GM21360 (cell line): ENCODE measurements around the gene GOLGA6A.
"Not testable (repeated sequence)": the region's sequence is repeated elsewhere in the genome, so short reads cannot be mapped to it uniquely, and the experiment has no call there.

Experiments used
- ATAC-seq: cut with Tn5 transposase; IDR thresholded peaks from one replicate; pipeline ENCODE4 v1.9.1; 2021; ENCODE audit warnings: mild to moderate bottlenecking, moderate library complexity; ENCODE audit not compliant: unreplicated experiment

GOLGA6A gene

DNA sequence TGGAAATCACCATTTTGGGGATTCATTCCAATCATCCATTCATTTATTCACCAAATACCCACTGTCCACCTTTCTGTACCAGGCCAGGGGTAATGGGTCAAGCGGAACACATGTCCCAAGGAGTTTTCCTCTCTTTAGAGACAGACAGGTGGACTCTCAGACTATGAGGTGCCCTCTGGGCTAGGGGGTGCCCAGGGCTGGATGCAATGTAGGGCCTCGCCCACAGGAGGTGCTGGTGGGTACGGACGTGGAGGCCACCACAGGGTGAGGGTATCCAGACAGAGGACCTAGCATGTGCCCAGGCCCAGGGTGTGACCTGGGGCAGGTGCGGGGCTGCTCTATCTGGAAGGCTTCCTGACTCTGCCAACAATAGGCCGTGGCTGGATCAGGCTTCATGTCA is 26.3 kb upstream of the GOLGA6A start:
- ATAC-seq, result not testable (repeated sequence)

DNA sequence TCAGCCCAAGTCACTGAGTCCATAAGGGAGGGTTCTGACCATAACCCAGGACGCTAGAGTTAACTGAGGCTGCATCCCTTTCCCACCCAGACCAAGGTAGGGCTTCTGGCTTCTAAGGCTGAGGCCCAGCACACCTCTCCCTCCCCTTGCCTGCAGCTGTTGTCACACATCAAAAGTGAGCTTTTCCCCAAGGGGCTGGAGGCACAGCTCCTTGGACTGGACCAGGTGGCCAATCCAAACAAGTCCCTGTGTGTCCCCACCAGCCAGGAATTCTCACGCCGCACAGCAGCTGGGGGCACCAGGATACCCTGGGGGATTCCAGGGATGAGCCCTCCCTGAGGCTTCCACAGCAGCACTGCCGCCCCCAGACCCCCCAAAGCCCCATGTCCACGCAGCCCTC is 25.8 kb upstream of the GOLGA6A start:
- no peak for ATAC-seq

DNA sequence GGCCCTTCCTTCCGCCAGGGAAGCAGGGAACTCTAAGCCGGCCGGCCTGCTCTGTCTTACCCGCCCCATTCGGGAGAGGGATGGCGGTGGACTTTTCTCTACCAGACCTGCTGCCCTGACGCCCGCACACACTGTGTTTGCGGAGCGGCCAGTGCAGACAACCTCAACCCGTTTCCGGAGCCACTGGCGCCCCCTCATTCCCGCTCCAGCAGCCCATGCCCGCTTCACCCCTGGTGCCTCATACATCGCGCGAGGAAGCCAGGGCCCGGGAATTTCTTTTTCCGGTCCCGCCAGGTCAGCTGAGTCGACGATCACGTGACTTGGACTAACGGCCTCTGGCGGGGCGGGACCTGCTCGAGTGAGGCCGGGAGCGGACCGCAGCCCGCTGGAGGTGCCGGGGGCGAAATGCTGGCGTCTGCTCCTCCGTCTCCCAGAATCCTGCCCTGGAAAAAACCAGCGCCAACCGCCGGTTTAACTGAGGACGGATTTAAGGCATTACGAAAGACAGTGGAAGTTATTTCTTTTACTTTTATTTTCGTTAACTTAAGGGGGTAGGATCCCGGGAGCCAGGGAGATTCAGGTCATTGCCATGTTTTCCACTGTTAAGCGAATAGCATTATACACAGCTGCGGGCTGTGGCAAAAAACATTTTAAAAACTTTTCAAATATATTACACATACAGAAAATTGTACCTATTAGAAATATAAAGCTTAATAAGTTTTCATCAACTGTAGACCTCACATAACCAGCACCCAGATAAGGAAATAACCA is 17.8 kb upstream of the GOLGA6A start:
- peak; percentile 59 for ATAC-seq

DNA sequence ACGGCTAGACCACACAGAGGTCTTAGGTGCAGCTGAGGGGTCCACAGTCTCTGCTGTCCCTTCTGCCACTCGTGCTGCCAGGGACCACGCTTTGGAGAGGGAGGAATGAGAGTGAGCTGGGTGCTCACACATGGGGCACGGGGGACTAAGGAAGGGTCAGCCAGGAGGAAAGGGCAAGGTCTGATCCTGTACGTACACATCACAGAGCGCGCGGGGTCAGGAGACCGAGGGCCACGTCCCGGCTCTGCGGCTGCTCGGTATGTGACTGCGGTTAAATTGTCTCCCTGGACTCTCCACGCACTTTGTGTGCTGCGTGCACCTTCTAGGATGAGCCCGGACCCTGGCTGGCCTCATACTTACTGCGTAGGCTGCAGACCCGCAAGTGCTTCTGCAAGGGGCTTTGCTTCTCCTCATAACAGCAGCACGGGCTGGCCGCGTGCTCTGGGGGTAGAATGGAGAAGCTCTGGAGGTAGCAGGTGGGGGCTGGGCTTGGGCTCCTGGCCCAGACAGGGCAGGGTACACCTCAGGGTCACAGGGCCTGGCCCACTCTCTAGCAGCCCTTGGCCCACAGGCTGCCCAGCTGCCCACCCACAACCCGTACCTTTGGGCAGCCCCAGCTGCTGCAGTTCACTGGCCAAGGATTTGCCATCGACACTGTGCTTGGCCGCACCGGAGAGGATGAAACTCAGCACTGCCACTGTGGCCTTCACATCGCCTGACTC is 14.6 kb upstream of the GOLGA6A start:
- not testable (repeated sequence) for ATAC-seq

DNA sequence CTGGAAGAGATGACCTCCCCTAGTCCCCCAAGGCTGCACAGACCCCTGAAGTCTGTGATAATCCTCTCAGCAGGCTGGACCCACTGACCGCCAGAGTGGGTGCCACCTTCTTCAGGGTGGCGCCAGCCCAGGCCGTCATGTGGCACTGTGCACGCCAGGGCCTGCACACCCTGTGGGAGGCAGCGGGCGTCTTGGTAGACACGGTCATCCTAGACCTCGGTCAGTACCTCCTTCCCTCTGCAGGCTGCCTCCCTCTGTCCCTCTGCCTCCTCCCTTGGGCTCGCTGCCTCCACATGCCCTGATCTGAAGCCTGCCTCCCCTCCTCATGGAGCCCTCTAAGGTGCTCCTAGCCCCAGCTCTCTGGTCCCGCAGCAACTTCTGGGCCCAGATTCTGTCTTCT is 13.3 kb upstream of the GOLGA6A start:
- not testable (repeated sequence) for ATAC-seq

DNA sequence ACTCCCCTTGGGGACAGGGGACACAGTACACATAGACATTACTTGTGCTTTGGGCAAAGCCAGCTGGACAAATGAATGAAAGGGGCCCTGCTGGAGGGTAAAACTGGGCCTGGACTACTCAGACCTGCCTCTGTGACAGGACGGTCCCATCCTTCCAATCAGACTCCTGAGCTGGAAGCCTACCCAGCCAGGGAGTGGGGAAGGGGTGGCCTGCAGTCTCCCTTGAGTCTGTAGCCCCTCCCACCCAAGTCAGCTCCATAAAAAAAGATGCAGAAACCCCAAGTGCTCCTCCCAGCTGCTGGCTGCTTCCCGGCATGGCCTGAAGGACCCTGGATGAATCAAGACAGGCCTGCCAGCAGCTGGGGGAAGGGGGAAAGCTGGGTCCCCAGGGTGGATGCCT is 12.2 kb upstream of the GOLGA6A start:
- ATAC-seq, result not testable (repeated sequence)

DNA sequence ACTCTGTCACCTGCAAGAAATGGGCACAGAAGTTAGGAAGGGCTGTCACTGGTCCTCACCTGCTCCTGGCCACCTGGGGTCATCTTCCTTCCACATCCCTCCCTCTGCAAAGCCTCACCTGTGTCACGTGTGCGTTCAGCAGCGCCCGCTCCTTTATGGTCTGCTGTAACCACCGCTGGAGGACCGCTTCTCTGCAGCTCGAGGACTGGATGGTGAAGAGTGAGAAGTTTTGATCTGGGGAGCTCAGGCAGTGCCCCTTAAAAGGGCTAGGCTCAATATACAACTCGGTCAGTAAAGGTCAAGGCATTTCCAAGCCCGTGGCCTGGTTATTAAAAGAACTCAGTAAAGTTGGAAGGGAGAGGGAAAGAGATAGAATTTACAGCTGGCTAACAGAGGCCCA is 6.6 kb downstream of the GOLGA6A start:
- not testable (repeated sequence) for ATAC-seq

DNA sequence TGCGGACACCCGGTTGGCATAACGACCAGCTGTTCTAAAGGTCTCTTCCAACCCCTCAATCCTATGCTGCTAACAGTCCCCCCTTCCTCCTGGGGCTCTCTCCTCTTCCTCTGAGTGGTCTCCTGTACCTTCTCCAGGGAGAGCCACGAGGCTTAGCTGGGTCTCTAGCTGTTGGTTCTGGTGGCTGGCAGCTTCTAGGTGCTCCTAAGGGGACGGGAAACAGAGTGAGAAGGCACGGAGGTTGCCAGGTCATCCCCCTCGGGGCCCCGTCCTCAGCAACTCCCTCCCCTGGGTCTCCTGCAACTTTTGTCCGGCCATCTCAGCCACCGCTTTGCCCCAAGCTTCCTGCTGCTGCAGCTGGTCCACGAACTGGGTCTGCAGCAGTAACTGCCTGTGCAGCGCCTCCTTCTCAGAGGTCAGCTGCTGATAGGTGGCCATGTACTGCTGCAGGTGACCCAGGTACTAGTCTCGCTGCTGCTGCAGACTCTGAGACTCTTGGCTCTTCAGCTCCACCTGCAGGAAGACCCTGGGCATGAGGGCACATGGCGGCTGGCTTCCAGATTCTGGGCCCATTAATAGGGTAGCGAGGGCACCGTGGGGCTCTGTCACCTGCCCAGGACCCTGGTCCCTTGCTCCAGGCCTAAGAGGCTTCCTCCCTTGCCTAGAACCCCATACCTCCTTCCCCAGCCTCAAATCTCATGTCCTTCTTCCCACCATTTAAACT is 9.6 kb downstream of the GOLGA6A start:
- not testable (repeated sequence) for ATAC-seq

DNA sequence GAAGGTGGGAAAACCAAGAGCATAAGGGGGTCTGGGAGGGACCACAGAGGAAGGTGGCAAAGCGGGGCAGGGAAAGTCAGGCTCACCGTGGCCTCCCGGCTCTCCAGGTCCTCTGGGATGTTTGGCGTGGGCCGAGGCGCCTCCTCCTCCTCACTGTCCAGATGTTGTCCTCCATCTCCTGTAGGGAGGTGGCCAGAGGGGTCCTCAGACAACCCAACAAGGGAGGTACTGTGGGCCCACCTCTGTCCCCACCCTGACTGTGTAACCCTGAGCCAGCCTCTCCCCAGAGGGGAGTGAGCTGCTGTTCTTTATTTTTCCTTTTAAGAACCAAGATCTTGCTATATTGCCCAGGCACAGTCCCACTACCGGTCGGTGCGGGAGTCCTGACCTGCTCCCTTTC is 10.2 kb downstream of the GOLGA6A start:
- not testable (repeated sequence) for ATAC-seq

DNA sequence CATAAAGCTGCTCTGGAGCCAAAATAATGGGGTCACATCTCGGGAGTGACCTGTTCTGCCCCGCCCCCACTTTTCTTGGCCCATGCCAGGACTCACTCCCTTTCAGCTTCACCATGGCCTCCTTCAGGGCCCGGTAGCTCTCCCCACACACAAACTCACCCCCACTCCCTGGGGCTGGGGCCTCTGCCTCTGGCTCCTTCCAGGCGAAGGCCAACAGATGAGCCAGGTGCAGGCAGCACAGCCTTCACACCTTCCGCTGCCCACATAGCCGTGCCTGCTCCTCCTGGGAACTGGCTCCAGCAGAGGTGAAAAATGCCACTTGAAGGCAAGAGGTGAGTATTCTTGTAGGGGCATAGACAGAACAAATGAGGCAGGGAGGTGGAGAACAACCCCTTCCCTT is 10.7 kb downstream of the GOLGA6A start:
- not testable (repeated sequence) for ATAC-seq

DNA sequence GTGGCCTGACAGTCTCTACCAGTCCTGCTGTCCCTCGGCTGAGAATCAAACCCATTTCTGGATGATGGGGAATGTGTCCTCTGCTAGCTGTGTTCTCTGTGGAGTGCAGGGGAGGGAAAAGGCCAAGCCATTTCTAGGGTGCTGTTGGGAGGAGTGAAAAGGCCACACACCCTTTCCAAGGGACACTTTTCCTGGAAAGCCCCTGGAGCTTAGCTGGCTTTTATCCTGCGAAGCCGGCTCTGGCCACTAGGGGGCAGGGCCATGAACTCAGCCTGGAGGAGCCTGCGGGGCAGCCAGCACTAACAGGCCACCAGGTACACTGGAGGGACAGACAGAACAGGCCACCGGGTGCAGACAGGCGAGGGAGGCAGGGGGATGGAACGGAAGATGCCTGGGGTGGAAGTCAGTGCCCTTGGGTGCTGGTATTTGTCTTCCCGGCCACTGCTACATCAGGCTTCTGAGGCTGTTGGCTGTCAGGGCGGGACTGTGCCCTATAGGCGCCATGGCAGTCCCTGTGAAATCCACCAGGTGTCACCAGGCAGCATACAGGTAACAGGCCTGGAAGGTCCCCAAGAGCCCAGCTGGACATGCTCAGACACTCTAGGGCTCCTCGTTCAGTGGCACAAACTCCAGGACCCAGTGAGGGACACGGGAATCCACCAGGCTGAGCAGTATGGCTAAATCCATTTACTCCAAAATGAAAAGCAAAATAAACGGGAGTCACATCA is 16.5 kb downstream of the GOLGA6A start:
- ATAC-seq, result not testable (repeated sequence)

DNA sequence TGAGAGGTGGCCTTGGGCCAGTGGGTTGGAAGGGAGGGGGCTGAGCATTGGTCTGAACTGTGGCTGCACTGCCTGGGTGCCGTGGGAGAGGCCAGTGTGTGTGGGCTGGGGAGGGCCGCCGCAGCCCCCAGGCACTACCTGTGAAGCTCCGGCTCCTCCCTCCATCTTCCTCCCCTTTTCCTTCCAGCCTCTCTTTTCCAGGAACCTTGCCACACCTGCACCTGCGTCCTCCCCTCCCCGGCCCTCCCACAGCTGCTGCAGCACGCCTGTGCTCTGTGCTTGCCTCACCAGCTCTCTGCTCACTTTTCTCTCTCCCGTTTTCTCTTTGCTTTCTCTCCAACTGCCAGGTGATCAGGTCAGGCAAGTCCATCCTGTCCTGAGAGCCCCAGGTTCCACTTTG is 17.5 kb downstream of the GOLGA6A start:
- not testable (repeated sequence) for ATAC-seq

DNA sequence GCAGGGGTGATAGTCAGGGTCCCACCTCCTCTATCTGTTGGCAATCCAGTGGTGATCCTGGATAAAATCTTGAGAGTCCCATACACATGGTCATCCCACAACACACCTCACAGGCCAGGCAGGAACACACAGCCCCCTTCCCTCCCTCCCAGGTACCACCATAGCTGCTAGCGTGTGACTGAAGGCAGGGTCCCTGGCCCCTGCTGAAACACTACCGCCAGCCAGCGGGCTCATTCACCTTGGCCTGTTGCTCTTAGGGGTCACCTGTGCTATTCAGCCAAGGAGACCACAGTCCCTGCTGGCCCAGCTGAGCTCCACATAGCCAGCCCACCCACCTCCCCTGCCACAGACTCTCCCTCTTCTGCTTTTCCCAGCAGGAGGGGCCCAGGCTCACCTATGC is 18.2 kb downstream of the GOLGA6A start:
- not testable (repeated sequence) for ATAC-seq

DNA sequence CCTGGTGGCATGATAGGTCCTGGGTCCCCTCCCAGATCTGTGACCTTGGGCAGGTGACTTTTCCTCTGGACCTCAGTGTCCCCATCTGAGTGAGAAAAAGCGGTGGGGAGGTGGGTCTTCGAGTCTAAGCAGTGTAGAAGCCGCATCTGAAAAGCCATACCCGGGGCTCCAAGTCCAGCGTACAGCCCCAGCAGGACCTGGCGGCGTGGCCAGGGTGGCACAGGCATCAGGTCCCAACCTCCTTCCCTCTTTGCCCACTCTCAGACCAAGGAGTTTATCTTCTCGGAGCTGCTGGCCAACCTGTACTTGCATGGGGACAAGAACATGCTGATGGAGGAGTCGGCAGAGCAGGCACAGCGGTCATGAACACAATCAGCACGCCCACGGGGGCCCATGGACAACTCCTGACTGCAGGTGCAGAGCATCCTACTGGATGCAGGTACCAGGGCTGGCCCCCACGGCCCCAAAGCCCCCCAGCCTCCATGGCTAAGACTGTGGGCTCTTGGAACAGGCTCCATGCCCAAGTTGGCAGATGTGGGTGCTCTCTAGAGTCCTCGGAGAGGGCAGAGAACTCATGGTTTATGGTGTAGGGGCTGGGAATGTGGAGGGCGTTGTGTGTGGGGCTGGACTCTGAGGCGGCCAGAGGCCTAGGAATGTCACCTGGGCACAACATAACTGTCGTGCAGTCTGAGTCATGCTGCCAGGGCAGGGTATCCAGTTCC is 18.8 kb downstream of the GOLGA6A start:
- not testable (repeated sequence) for ATAC-seq

DNA sequence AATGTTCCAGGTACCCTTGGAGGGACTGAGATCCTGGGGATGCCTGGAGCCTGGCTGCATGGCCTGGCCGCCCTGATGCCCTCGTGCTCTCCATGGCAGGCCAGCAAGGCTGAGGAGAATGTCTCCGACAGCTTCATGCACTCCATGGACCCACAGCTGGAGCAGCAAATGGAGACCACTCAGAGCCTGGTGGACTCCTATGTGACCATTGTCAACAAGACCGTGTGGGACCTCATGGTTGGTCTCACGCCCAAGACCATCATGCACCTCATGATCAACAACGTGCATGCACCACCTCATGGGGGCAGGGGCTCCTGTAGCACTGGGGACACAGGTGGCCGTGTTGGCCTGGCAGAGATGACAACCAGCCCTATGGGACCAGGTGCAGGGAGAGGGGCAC is 19.7 kb downstream of the GOLGA6A start:
- ATAC-seq, result no peak

DNA sequence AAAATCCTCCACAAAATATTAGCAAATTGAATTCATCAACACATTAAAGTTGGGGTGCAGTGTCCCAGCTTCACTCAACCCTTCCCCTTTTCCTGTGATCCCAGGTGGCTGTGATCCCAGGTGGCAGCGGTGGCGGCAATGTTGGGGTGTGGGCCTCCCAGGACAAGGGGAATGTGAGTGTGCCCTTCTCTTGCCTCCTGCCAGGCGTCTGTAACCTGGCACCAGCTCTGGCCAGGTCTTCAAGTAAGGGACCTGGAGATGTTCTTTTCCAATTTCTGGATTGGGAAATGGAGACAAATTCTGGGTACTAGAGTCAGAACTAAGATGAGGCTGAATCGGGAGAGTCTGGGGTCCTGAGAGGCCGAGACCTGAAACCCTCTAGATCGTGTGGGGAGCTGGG is 20.1 kb downstream of the GOLGA6A start:
- ATAC-seq, result no peak

DNA sequence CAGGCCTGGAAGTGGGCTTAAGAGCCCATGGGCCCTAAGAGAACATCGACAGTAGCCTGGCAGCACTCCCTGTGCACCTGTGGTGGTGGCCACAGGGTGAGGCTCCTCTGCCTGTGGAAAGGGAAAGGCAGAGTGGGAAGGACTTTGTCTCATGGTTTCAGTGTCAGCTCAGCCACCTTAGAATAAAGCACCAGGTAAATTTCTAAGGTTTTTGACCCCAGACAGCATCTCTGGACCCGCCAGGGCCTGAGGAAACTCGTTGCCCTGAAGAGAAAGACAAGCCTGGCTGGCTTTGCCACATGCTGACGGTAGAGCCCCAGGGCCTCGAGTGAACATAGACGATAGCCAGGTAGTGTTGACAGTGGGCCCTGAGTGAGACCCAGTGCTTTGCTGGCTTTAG is 22.1 kb downstream of the GOLGA6A start:
- no peak for ATAC-seq

DNA sequence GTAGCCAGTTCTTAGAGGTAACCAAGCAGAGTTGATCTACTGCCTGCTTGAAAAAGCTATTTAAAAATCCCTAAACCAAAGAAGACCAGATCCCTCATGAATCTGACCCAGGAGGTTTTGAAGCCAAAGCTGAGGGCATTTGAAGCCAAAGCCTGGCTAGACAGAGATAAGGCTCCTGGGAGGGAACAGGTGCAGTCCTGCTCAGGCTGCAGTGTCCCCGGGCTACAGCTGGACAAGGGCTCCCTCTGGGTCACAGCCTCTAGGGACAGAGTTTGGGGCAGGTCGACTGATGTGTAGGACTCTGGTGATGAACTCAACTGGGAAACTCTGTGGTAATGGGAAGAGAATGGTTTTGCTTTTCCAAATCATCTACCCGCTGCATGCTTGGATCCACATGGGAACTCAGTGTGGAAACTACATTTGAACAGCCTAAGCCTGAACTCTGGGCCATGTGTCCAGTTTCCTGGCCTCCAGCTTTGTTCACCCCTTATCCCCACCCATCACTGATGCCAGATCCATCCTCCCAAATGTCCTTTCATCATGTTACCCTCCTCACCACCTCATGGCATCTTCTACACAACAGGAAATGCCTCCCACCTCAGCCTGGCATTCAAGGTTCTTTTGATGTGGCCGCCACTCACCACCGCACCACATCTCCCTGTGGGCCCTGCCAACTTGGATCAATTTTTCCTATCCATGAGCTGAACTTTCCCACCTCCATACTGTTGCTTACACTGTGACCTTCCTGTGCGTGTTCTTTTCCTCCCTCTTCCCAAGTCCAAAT is 23.1 kb downstream of the GOLGA6A start:
- ATAC-seq, result not testable (repeated sequence)

DNA sequence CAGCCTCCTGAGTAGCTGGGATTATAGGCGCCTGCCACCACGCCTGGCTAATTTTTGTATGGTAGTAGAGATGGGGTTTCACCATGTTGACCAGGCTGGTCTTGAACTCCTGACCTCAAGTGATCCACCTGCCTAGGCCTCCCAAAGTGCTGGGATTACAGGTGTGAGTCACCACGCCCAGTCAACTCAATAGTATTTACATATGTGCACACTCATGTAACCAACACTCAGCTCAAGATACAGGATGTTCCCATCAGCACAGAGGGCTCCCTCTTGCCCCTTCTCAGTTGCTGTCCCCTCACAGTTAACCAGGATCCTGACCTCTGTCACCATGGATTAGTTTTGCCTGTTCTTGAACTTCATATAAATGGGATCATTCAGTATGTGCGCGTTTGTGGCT is 26.0 kb downstream of the GOLGA6A start:
- ATAC-seq, result not testable (repeated sequence)

DNA sequence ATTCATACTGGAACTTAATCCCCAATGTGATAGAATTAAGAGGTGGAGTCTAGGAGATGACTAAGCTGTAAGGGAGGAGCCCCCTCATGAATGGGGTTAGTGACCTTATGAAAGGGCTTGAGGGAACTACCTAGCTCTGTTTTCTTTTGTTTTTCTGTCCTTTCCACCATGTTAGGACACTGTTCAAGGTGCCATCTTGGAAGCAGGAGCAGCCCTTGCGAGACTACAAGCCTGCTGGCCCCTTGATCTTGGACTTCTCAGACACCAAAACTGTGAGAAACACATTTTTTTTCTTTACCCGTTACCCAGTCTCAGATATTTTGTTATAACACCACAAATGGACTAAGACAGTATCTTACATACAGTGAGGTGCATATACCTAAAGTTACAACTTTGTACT is 26.5 kb downstream of the GOLGA6A start:
- no peak for ATAC-seq
